Metanephros (tissue), 2 donors: ENCODE measurements around the gene LMOD1. TPM values are rescaled to one million over a fixed set of nuclear protein-coding genes. Genes with fewer than 3 reads are reported as not detected.

Experiments
- small RNA-seq: library from RNA; depleted of rRNA; stranded (forward); fragments of <200 nt; gene quantifications from one replicate; pipeline ENCODE3, GENCODE V24; 2014; ENCODE audit warnings: low replicate concordance
- total RNA-seq: library from RNA; depleted of rRNA; stranded (reverse); fragments of >200 nt; gene quantifications from one replicate; pipeline ENCODE4 v1.2.3, GENCODE V29; 2014

Gene LMOD1
- 12.6 TPM for total RNA-seq

DNA sequence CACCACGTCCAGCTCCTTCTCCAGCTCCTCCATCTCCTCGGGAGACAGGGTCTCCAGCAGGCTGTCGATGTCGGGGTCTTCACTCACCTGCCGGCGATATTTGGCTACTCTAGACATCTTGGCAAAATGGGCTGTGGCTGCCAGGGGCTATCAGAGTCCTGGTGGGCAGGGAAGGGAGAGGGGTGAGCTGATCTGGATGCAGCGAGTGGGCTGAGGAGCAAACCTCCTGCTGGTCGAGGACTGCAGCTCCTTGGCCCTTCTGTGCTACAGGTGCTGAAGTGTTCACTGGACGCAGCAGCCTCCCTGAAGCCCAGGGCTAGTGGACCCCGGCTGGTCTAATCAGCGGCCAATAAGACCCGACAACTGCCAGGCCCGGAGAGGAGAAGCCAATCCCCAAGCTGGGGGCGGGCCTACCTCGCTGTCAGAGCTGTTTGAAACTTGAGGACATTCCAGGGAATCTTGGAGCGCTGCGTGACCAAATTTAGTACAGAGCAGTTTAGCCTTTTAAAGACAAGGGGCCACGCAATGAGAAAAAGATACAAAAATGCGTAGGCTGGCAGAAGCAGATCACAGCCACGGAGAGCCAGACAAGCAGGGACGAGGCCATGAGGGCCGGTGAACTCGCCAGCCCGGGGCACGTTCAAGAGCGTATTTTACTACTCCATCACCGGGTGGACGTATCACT is at the start of gene LMOD1:
TSS of gene LMOD1 (minus strand) at position 325 of the 685 bp plus-strand sequence. CDS start at position 117, 208 bp downstream.

DNA sequence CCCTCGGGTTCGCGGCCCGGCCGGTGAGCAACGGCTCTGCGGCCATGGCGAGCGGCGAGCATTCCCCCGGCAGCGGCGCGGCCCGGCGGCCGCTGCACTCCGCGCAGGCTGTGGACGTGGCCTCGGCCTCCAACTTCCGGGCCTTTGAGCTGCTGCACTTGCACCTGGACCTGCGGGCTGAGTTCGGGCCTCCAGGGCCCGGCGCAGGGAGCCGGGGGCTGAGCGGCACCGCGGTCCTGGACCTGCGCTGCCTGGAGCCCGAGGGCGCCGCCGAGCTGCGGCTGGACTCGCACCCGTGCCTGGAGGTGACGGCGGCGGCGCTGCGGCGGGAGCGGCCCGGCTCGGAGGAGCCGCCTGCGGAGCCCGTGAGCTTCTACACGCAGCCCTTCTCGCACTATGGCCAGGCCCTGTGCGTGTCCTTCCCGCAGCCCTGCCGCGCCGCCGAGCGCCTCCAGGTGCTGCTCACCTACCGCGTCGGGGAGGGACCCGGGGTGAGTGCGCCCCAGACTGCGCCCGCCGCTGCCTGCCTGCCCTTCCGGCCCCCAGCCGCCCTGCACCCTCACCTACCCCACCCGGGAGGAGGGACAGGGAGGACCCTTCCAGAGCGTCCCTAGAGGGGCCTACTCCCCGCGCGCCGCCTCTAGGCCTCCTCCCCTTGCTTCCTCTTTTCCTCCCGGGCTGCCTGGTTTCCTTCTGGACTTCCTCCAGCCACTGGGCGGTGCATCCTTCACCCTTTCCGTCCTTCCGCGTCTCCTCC is 36.5 kb upstream of the LMOD1 start, which contains the start of gene RNPEP:
TSS of gene RNPEP (plus strand) at position 26 of the 757 bp plus-strand sequence. CDS start at position 45, 19 bp downstream.

DNA sequence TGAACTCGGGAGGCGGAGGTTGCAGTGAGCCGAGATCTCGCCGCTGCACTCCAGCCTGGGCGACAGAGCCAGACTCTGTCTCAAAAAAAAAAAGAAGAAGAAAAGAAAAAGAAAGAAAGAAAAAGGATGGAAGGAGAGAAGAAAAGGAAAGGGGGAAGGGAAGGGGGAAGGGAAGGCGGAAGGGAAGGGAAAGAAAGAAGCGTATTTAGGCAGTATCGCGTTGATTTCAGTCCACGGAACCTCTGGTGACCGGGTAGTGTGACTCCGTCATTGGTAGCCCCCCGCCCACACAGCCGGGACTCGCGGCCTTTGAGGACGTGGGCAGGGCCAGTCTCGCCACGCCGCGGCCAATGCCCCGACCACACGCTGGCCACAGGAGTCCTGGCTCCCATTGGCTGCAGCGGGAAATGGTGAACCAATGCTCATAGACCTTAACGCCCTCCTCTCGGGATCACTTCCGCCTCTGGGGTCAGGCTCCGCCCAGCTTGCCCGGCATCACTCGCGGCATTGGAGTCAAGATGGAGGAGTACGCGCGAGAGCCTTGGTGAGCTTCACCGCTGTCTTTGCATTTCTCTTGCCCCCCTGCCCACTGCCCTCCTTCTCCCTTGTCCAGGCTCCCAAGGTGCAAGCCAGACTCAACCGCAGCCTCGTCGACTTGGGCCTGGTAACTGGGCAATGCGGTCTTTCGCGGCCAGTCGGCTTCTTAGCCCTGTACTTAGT is 8.8 kb upstream of the LMOD1 start, which contains the start of gene TIMM17A:
TSS of gene TIMM17A (plus strand) at position 495 of the 720 bp plus-strand sequence. CDS start at position 519, 24 bp downstream.

DNA sequence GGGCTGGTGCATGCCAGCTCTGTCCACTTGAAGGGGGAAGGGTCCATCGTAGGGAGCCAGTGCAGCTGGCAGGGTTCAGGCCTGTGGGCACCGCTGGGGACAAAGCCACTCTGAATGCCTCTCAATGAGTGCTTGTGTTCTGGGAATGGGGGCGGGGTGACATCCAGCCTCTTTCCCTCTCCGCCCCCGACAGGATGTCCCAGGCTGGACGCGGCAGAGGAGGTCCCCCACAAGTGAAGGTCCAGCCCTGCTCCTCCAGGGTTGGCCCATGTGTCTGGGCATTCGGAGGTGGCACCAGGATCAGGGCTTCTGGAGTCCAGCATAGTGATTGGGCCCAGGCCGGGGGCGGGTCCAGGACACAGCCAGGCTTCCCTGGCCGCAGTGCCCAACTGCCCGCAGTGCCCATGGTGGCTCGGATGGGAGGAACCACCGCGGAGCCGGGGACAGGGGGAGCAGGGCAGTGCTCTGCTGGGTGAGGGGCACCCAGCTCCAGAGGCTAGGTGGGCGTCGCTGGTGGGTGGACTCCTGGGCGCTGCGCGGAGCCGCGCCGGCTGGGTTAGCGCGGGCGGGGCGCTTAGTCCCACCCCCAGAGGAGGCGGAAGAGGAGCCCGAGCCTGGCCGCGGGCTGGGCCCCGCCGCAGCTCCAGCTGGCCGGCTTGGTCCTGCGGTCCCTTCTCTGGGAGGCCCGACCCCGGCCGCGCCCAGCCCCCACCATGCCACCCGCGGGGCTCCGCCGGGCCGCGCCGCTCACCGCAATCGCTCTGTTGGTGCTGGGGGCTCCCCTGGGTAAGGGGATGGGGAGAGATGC is 57.9 kb downstream of the LMOD1 start, which contains the start of gene SHISA4:
TSS of gene SHISA4 (plus strand) at position 617 of the 808 bp plus-strand sequence. CDS start at position 714, 97 bp downstream.

Small RNAs within 50 kb of the gene (small RNA-seq; reads per million reads assigned to genes)
- not detected for gene MIR6739
- gene RF00156 = not detected

Other genes with a start within 250 kb of the LMOD1 start
- gene IPO9, start 117.4 kb downstream of the LMOD1 start, total RNA-seq = 36.4 TPM
- gene SHISA4, start 57.6 kb downstream of the LMOD1 start, total RNA-seq = 28.4 TPM
- gene TIMM17A, start 9.0 kb upstream of the LMOD1 start, total RNA-seq = 28.7 TPM
- 42.1 TPM for gene RNPEP, start 36.1 kb upstream of the LMOD1 start, total RNA-seq
- gene ELF3, start 64.0 kb upstream of the LMOD1 start, total RNA-seq = 106 TPM
- 0.06 TPM for gene GPR37L1, start 176.4 kb upstream of the LMOD1 start, total RNA-seq
- gene ARL8A, start 198.2 kb upstream of the LMOD1 start, total RNA-seq = 19.0 TPM
- 3.0 TPM for gene PTPN7, start 214.1 kb upstream of the LMOD1 start, total RNA-seq
- gene LGR6, start 247.3 kb upstream of the LMOD1 start, total RNA-seq = 1.6 TPM